ENCODE measurements around the gene RPS6KL1. TPM values are rescaled to one million over a fixed set of nuclear protein-coding genes. Genes with fewer than 3 reads are reported as not detected.
A peak's percentile ranks its signal among the peaks of the same experiment; 100 is the strongest.

Gene RPS6KL1
- total RNA-seq, 3 donors from 2014 or later = 7.7 to 12.7 (median 11.5) TPM

GRCh38 chr14:74963178-74963704, 40.2 kb upstream of the RPS6KL1 start:
- no peaks in the 10 kb centered on the region for H3K36me3 ChIP-seq (ENCODE audit: low read depth)
- ATAC-seq (no peak), DNase-seq (no peak)
- H3K4me1 ChIP-seq (ENCODE audit: low read depth) = no peaks in the 10 kb centered on the region
- intact Hi-C loops (cut with DNase I, micrococcal nuclease) = no loop called here
- H3K4me3 ChIP-seq = no peak overlapping the region
- no peak for TF ChIP-seq CTCF (IDR thresholded peaks at IDR 0.05)
- H3K9me3 ChIP-seq = no peaks in the 10 kb centered on the region

- H3K4me1 ChIP-seq (ENCODE audit: low read depth) = no peaks in the 10 kb centered on the region
- no peak for TF ChIP-seq CTCF (IDR thresholded peaks at IDR 0.05)
These were observed 39.4 kb upstream of the RPS6KL1 start for GRCh38 chr14:74962493-74962892.

GRCh38 chr14:74962046-74962445, 39.0 kb upstream of the RPS6KL1 start:
- no peak for DNase-seq
- Histone ChIP-seq H3K36me3 (ENCODE audit: low read depth) (no peaks in the 10 kb centered on the region), H3K4me3 (no peak overlapping the region), H3K4me1 (ENCODE audit: low read depth) (no peaks in the 10 kb centered on the region), H3K9me3 (no peaks in the 10 kb centered on the region)
- intact Hi-C loops (cut with DNase I, micrococcal nuclease) = no loop called here
- ATAC-seq = no peak
- no peak for TF ChIP-seq CTCF (IDR thresholded peaks at IDR 0.05)

More at GRCh38 chr14:74962493-74962892, 39.4 kb upstream of the RPS6KL1 start:
- intact Hi-C loops (cut with DNase I, micrococcal nuclease) = no loop called here
- no peak for DNase-seq
- H3K36me3 ChIP-seq (ENCODE audit: low read depth) = no peaks in the 10 kb centered on the region
- H3K4me3 ChIP-seq = no peak overlapping the region
- ATAC-seq = peak; percentile 48
- H3K9me3 ChIP-seq = no peaks in the 10 kb centered on the region

- intact Hi-C loops (cut with DNase I, micrococcal nuclease) = no loop called here
These were observed 38.3 kb upstream of the RPS6KL1 start for GRCh38 chr14:74961238-74961911.

GRCh38 chr14:74960736-74961135, 37.7 kb upstream of the RPS6KL1 start:
- no peak for TF ChIP-seq CTCF (IDR thresholded peaks at IDR 0.05)
- Histone ChIP-seq H3K9me3 (no peaks in the 10 kb centered on the region), H3K36me3 (ENCODE audit: low read depth) (no peaks in the 10 kb centered on the region), H3K4me1 (ENCODE audit: low read depth) (no peaks in the 10 kb centered on the region), H3K4me3 (no peak overlapping the region)
- ATAC-seq (no peak), DNase-seq (no peak)
- intact Hi-C loops (cut with DNase I, micrococcal nuclease) = no loop called here

More at GRCh38 chr14:74961238-74961911, 38.3 kb upstream of the RPS6KL1 start:
- no peak for TF ChIP-seq CTCF (IDR thresholded peaks at IDR 0.05)
- H3K4me3 ChIP-seq = no peak overlapping the region
- no peaks in the 10 kb centered on the region for H3K4me1 ChIP-seq (ENCODE audit: low read depth)
- ATAC-seq (no peak), DNase-seq (no peak)
- H3K36me3 ChIP-seq (ENCODE audit: low read depth) = no peaks in the 10 kb centered on the region
- no peaks in the 10 kb centered on the region for H3K9me3 ChIP-seq
